SJSA1 (cell line): ENCODE measurements around the gene FGB. TPM values are rescaled to one million over a fixed set of nuclear protein-coding genes. Genes with fewer than 3 reads are reported as not detected.
A peak's percentile ranks its signal among the peaks of the same experiment; 100 is the strongest.

Experiments used
- DNase-seq, 2 experiments: peaks; one replicate each; pipeline ENCODE4 v3.0.0-alpha.2; 2015 to 2020; ENCODE audit warnings: low spot score in 2 of 2, low read depth in 1 of 2
- H3K27ac ChIP-seq: fragments of 250-450 bp; sonication (Bioruptor Pico); 2 replicates; pipeline ENCODE4 v1.5.1; 2020; ENCODE audit warnings: mild to moderate bottlenecking, moderate library complexity
- H3K27me3 ChIP-seq: fragments of 250-450 bp; sonication (Bioruptor Pico); replicated peaks from 2 replicates; pipeline ENCODE4 v1.5.1; 2020; ENCODE audit warnings: mild to moderate bottlenecking, moderate library complexity
- H3K36me3 ChIP-seq: fragments of 250-450 bp; sonication (Bioruptor Pico); 2 replicates; pipeline ENCODE4 v1.5.1; 2020; ENCODE audit warnings: mild to moderate bottlenecking
- H3K4me1 ChIP-seq: fragments of 250-450 bp; sonication (Bioruptor Pico); replicated peaks from 2 replicates; pipeline ENCODE4 v1.6.1; 2021; ENCODE audit warnings: mild to moderate bottlenecking
- H3K4me3 ChIP-seq: fragments of 250-450 bp; sonication (Bioruptor Pico); 2 replicates; pipeline ENCODE4 v1.5.1; 2020; ENCODE audit warnings: mild to moderate bottlenecking
- H3K9me3 ChIP-seq: fragments of 250-450 bp; sonication (Bioruptor Pico); replicated peaks from 2 replicates; pipeline ENCODE4 v1.5.1; 2020; ENCODE audit warnings: mild to moderate bottlenecking
- total RNA-seq: library from RNA; depleted of rRNA; stranded (reverse); fragments of >200 nt; shearing (Covaris generic); gene quantifications from 2 replicates; pipeline ENCODE4 v1.2.3, GENCODE V29; 2014

Gene FGB
- total RNA-seq, 1 experiment from 2014 or later, result not detected

DNA sequence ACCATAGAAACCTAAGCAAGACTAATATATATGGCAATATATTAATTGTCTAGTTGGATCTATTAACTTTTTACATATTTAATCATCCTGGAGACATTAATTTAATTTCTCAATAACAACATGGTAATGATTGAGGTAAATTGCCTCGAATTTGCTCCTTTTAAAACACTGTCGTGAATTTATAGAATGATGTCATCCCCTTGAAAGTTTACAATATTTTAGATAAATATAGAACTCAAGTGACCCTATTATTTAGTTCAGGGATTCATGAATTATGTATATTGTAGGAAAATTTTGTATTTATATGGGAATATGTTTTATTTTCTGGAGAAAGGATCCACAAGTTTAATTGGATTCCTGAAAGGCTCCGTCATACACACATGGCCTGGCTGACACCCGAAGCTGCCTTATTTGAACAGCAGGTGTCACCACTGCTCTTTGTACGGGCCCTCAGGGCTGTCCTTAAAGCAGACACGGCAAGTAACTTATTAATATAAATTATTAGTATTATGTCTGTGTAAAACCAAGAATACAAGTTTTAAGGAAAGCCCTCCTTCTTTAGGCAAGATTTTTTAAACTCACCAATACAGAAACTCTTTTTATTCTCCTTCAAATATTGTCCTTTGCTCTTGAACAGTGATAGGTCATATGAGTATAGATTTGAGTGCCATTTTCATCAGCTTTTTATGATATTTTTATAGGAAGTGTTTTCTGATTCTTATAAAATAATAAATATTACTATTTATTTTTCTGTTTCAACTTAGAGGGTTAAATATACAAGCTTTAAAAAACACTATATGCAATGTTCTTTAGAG is 10.7 kb upstream of the FGB start:
- Histone ChIP-seq H3K4me3 (no peak overlapping the region), H3K4me1 (peaks cover 8% of the 10 kb centered on the region), H3K27ac (no peak overlapping the region), H3K9me3 (no peaks in the 10 kb centered on the region), H3K36me3 (peaks cover 14% of the 10 kb centered on the region), H3K27me3 (no peaks in the 10 kb centered on the region)
- peak; percentile 15 to 61 for DNase-seq

DNA sequence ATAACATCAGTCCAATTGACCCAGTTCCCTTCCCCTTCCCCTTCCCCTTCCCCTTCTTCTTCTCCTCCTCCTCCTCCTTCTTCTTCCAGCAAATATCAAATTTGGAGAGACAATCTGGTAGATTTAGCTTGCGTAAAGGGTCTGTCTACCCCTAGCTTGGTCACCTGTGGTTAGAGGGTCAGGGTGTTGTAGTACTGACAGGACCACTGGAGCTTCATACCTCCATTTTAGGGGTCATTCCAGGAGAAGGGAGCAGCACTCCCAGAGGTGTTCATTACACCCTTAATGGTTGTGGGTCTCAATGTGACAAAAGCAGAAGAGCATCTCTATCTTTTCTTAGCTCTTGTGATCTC is 3.7 kb upstream of the FGB start:
- Histone ChIP-seq H3K27me3 (peaks cover 8% of the 10 kb centered on the region; the same call in 1 of the 2 replicates), H3K4me1 (no peaks in the 10 kb centered on the region), H3K9me3 (no peaks in the 10 kb centered on the region), H3K36me3 (no peaks in the 10 kb centered on the region), H3K27ac (no peak overlapping the region), H3K4me3 (no peak overlapping the region)
- no peak for DNase-seq

DNA sequence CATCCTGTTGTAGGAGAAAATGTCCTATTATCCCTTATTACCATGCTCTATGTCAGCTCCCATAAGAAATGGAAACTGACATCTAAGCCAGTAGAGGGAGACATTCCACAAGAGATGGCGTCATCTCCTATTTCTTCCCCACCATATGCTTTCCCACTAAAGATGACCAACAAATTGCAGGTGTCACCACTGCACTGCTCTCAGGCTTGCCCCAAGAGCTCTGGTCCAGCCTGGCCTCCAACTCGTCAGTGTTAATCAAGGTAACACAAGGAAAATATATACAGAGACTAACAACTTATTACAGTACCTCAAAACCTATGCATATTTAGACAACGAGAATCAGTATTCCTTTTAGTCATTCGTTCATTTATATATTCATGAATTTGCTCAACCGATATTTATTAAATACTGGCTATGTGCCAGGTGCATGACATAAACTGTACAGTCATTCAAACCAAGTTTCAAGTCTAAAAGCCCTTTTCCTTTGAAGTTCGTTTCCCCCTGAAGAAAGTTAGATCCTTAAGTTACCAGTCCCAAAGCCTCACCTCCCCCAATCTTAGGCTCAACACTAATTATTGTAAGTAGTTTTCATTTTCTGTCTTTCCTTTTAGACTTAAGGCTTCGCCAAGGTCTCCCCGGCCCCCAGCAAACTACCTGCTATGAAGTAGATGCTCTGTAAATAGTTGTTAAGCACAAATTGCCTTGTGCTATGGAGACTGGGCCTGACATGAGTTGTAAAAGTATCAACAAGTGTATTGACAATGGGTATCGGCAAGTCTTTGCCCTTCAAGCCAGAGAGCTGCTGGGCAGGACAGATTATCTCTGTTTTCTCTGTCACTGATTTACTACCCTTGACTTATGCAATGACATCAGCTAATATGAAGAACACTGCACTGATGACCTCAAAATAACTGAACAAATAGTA is 3.1 kb upstream of the FGB start:
- Histone ChIP-seq H3K9me3 (no peaks in the 10 kb centered on the region), H3K4me1 (no peaks in the 10 kb centered on the region), H3K27ac (no peak overlapping the region), H3K4me3 (no peak overlapping the region), H3K27me3 (peaks cover 8% of the 10 kb centered on the region), H3K36me3 (no peaks in the 10 kb centered on the region)
- DNase-seq, result peak in 1 of 2 experiments; percentile 15

DNA sequence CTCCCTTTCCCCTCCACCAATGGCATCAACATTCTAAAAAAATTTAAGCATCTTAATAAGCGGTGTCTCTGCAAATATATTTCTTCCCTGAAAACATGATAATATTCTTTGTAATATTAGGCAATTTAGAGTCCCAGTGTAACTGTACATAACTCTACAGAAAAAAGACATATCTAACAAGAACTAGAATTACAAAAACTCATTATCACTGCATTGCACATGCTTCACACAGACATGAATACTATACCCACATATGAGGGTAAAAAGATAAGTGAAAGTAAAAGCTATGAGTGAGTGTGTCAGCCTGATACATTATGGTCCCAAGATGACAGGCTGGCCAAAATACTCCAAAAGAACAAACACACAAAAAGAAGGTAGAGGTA is 2.4 kb upstream of the FGB start:
- Histone ChIP-seq H3K36me3 (no peaks in the 10 kb centered on the region), H3K9me3 (no peaks in the 10 kb centered on the region), H3K27ac (no peak overlapping the region), H3K4me3 (no peak overlapping the region), H3K4me1 (no peaks in the 10 kb centered on the region), H3K27me3 (peaks cover 11% of the 10 kb centered on the region)
- DNase-seq, result no peak

DNA sequence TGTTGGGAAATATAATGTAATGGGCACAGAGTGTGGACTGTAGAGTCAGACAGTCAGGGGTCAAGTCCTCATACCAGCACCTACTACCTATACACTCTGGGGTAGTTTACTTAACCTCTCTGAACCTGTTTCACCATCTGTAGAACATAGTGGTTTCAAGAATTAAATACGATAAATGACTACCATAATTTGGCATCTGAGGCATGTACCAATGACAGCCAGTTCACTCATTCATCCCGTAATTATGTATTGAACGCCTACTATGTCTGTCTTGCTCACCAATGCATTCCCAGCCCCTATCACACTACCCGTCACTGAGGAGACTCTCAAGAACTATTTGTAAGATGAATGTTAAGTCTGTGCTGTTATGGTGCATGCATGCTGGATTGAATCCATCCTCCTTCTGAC is 2.0 kb upstream of the FGB start:
- no peak overlapping the region for H3K27ac ChIP-seq
- H3K4me3 ChIP-seq, result no peak overlapping the region
- no peak for DNase-seq

DNA sequence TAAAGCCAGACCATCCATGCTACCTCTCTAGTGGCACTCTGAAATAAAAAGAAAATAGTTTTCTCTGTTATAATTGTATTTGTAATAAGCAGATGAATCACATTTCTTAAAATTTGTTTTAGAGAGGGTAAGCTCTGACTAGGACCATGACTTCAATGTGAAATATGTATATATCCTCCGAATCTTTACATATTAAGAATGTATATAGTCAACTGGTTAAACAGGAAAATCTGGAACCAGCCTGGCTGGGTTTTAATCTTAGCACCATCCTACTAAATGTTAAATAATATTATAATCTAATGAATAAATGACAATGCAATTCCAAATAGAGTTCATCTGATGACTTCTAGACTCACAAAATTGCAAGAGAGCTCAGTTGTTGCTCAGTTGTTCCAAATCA is 1.5 kb downstream of the FGB start:
- no peak overlapping the region for H3K4me3 ChIP-seq
- H3K9me3 ChIP-seq, result no peaks in the 10 kb centered on the region
- no peaks in the 10 kb centered on the region for H3K36me3 ChIP-seq
- peaks cover 11% of the 10 kb centered on the region for H3K27me3 ChIP-seq
- H3K27ac ChIP-seq, result no peak overlapping the region
- no peaks in the 10 kb centered on the region for H3K4me1 ChIP-seq
- DNase-seq, result no peak

More for the DNA sequence above, 2.0 kb upstream of the FGB start:
- H3K36me3 ChIP-seq, result no peaks in the 10 kb centered on the region
- H3K4me1 ChIP-seq, result no peaks in the 10 kb centered on the region
- H3K27me3 ChIP-seq, result peaks cover 11% of the 10 kb centered on the region
- H3K9me3 ChIP-seq, result no peaks in the 10 kb centered on the region

DNA sequence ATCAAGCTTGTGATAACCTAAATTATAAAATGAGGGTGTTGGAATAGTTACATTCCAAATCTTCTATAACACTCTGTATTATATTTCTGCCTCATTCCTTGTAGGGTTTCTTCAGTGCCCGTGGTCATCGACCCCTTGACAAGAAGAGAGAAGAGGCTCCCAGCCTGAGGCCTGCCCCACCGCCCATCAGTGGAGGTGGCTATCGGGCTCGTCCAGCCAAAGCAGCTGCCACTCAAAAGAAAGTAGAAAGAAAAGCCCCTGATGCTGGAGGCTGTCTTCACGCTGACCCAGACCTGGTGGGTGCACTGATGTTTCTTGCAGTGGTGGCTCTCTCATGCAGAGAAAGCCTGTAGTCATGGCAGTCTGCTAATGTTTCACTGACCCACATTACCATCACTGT is 2.9 kb downstream of the FGB start:
- no peaks in the 10 kb centered on the region for H3K4me1 ChIP-seq
- no peaks in the 10 kb centered on the region for H3K36me3 ChIP-seq
- H3K9me3 ChIP-seq, result no peaks in the 10 kb centered on the region
- H3K27ac ChIP-seq, result no peak overlapping the region
- no peak overlapping the region for H3K4me3 ChIP-seq
- peaks cover 11% of the 10 kb centered on the region for H3K27me3 ChIP-seq
- DNase-seq, result no peak

DNA sequence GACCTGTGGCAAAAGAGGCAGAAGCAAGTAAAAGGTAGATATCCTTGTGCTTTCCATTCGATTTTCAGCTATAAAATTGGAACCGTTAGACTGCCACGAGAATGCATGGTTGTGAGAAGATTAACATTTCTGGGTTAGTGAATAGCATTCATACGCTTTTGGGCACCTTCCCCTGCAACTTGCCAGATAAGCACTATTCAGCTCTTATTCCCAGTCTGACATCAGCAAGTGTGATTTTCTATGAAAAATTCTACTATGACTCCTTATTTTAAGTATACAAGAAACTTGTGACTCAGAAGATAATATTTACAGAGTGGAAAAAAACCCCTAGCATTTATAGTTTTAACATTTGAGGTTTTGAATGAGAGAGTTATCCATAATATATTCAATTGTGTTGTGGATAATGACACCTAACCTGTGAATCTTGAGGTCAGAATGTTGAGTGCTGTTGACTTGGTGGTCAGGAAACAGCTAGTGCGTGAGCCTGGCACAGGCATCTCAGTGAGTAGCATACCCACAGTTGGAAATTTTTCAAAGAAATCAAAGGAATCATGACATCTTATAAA is 3.9 kb downstream of the FGB start:
- peaks cover 8% of the 10 kb centered on the region for H3K27me3 ChIP-seq
- no peaks in the 10 kb centered on the region for H3K36me3 ChIP-seq
- no peak for DNase-seq
- no peak overlapping the region for H3K27ac ChIP-seq
- no peaks in the 10 kb centered on the region for H3K4me1 ChIP-seq
- no peak overlapping the region for H3K4me3 ChIP-seq
- no peaks in the 10 kb centered on the region for H3K9me3 ChIP-seq

DNA sequence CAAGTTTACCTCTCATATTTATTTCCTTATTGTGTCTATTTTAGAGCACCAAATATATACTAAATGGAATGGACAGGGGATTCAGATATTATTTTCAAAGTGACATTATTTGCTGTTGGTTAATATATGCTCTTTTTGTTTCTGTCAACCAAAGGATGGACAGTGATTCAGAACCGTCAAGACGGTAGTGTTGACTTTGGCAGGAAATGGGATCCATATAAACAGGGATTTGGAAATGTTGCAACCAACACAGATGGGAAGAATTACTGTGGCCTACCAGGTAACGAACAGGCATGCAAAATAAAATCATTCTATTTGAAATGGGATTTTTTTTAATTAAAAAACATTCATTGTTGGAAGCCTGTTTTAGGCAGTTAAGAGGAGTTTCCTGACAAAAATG is 6.2 kb downstream of the FGB start:
- H3K36me3 ChIP-seq, result no peaks in the 10 kb centered on the region
- no peaks in the 10 kb centered on the region for H3K4me1 ChIP-seq
- DNase-seq, result no peak
- no peaks in the 10 kb centered on the region for H3K9me3 ChIP-seq
- no peak overlapping the region for H3K4me3 ChIP-seq
- peaks cover 5% of the 10 kb centered on the region; the same call in 1 of the 2 replicates for H3K27me3 ChIP-seq
- no peak overlapping the region for H3K27ac ChIP-seq

DNA sequence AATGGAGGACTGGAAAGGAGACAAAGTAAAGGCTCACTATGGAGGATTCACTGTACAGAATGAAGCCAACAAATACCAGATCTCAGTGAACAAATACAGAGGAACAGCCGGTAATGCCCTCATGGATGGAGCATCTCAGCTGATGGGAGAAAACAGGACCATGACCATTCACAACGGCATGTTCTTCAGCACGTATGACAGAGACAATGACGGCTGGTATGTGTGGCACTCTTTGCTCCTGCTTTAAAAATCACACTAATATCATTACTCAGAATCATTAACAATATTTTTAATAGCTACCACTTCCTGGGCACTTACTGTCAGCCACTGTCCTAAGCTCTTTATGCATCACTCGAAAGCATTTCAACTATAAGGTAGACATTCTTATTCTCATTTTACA is 6.8 kb downstream of the FGB start:
- Histone ChIP-seq H3K27ac (no peak overlapping the region), H3K27me3 (peaks cover 5% of the 10 kb centered on the region; the same call in 1 of the 2 replicates), H3K9me3 (no peaks in the 10 kb centered on the region), H3K4me3 (no peak overlapping the region), H3K36me3 (no peaks in the 10 kb centered on the region), H3K4me1 (no peaks in the 10 kb centered on the region)
- DNase-seq, result no peak

DNA sequence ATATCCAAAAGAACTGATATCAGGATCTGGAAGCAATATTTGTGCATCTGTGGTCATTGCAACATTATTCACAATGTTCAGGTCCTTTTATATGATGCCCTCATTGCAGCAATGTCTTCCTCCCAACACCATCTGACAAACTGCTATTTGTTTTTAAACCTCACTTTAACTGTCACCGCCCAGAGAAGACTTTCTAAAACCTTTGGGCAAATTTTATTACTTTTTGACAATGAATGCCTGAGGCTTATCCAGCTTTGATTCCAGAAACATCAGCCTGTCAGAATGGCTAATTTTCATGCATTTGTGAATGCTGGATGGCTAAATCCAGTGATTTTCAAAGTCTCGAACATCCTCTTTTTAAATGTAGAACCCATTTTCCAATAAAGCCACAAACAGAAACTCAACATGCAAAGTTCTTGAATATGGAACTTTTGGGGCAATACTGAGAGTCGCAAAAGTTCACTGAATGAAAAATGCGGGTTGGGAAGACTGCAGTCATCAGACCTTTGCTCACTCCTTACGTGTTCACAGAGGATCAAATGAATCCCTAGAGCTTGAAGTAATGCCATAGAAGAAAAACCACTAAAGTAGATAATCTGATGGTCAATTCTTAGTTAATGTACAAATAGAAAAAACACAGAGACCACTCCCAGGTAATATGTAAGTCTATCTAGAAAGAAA is 10.5 kb downstream of the FGB start:
- H3K36me3 ChIP-seq, result no peaks in the 10 kb centered on the region
- H3K4me1 ChIP-seq, result no peaks in the 10 kb centered on the region
- 0 out of 2 replicates have a peak, but pooled peaks cover 2% of the 10 kb centered on the region for H3K27me3 ChIP-seq
- no peaks in the 10 kb centered on the region for H3K9me3 ChIP-seq
- no peak for DNase-seq
- H3K4me3 ChIP-seq, result no peak overlapping the region
- H3K27ac ChIP-seq, result no peak overlapping the region

DNA sequence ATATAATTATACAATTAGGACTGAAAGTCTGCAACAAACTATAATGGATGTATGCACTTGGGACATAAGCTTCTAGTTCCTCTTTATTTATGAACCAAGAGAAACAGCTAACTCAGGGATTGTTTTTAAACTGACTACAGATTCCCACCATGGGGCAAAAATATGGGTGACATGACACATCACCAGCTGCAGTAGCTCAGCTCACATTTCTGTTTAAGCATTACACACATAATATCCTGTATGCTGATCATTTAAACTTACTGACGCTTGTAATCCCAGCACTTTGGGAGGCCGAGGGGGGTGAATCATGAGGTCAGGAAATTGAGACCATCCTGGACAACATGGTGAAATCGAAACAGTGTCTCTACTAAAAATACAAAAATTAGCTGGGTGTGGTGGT is 11.5 kb downstream of the FGB start:
- H3K4me3 ChIP-seq, result no peak overlapping the region
- no peaks in the 10 kb centered on the region for H3K36me3 ChIP-seq
- no peaks in the 10 kb centered on the region for H3K4me1 ChIP-seq
- 0 out of 2 replicates have a peak, but pooled peaks cover 2% of the 10 kb centered on the region for H3K27me3 ChIP-seq
- H3K9me3 ChIP-seq, result no peaks in the 10 kb centered on the region
- no peak for DNase-seq
- no peak overlapping the region for H3K27ac ChIP-seq

DNA sequence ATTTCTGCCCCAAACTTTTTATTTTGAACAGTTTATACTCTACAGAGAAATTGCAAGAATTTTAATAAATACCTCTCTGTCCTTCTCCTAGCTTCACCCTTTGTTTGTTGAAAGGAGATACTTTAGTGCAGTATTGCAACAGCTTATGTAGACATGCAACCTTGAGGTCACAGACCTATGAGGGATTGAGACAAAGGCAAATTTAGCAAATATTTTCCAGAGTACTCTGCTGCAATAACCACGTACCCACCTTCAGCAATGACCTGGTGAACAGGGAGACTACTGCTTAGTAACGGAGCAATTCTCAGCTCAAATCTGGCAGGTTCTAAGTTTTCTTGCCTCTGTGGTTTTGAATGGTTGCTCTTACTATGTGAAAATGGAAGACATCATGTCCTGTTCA is 14.5 kb downstream of the FGB start:
- Histone ChIP-seq H3K9me3 (no peaks in the 10 kb centered on the region), H3K27me3 (0 out of 2 replicates have a peak, but pooled peaks cover 2% of the 10 kb centered on the region), H3K27ac (no peak overlapping the region), H3K4me3 (no peak overlapping the region), H3K4me1 (no peaks in the 10 kb centered on the region), H3K36me3 (no peaks in the 10 kb centered on the region)
- no peak for DNase-seq
